RWPE1 (cell line): ENCODE measurements around the gene AKAP8.
A peak's percentile ranks its signal among the peaks of the same experiment; 100 is the strongest.

Source experiments
- CTCF ChIA-PET: fragments of 350-600 bp; sonication (Branson Sonifier 250); formaldehyde crosslinking; extraction: SDS; loops from one replicate; lab custom pipeline; 2021; lab: Yijun Ruan, JAX
- POLR2A ChIA-PET: fragments of 400-600 bp; formaldehyde crosslinking; extraction: SDS; loops from one replicate; lab custom pipeline; 2020; ENCODE audit warnings: antibody characterized with exemption; ENCODE audit not compliant: low non-redundant PET; lab: Yijun Ruan, JAX
- DNase-seq: peaks from one replicate; pipeline ENCODE4 v3.0.0; 2012; ENCODE audit warnings: low spot score
- H3K27ac ChIP-seq: fragments of 450-650 bp; 2 replicates; pipeline ENCODE4 v1.5.1; 2017
- TF ChIP-seq, protein P1 (sequence below): fragments of 450-650 bp; conservative IDR thresholded peaks from 2 replicates; pipeline ENCODE4 v1.5.1; 2017; ENCODE audit warnings: low read depth, mild to moderate bottlenecking

Gene AKAP8

DNA sequence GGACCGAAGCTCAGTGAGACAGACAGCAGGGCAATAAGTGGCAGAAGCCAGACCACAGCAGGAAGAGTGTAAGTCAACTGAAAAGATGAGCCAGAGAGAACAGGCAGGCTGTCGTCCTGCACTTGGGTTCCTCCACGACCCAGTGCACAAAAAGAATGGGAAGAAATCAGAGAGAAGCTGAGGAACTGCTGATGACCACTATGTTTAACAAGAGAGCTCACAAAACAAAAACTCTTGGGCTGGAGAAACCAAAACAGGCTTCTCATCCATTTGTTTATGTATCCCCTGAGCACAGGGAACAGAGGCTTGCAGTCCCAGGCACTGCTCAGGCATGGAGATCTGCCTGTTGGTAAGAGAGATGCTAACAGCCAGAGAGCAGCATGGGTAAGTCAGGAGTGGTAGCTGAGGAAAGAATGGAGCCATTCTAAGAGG lies 25.2 kb upstream of the AKAP8 start:
- H3K27ac ChIP-seq = no peak overlapping the region
- DNase-seq = no peak
- ChIA-PET POLR2A (interaction anchor here (1.2 kb wide), 1 partner anchor 14 kb away, joined by 3 read pairs; the partner anchor contains the start of gene AKAP8L), CTCF (interaction anchor here (0.5 kb wide), 1 partner anchor 391 kb away, joined by 5 read pairs; no protein-coding TSS in a partner anchor)
- TF ChIP-seq, protein P1, sequence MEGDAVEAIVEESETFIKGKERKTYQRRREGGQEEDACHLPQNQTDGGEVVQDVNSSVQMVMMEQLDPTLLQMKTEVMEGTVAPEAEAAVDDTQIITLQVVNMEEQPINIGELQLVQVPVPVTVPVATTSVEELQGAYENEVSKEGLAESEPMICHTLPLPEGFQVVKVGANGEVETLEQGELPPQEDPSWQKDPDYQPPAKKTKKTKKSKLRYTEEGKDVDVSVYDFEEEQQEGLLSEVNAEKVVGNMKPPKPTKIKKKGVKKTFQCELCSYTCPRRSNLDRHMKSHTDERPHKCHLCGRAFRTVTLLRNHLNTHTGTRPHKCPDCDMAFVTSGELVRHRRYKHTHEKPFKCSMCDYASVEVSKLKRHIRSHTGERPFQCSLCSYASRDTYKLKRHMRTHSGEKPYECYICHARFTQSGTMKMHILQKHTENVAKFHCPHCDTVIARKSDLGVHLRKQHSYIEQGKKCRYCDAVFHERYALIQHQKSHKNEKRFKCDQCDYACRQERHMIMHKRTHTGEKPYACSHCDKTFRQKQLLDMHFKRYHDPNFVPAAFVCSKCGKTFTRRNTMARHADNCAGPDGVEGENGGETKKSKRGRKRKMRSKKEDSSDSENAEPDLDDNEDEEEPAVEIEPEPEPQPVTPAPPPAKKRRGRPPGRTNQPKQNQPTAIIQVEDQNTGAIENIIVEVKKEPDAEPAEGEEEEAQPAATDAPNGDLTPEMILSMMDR = no peak

DNA sequence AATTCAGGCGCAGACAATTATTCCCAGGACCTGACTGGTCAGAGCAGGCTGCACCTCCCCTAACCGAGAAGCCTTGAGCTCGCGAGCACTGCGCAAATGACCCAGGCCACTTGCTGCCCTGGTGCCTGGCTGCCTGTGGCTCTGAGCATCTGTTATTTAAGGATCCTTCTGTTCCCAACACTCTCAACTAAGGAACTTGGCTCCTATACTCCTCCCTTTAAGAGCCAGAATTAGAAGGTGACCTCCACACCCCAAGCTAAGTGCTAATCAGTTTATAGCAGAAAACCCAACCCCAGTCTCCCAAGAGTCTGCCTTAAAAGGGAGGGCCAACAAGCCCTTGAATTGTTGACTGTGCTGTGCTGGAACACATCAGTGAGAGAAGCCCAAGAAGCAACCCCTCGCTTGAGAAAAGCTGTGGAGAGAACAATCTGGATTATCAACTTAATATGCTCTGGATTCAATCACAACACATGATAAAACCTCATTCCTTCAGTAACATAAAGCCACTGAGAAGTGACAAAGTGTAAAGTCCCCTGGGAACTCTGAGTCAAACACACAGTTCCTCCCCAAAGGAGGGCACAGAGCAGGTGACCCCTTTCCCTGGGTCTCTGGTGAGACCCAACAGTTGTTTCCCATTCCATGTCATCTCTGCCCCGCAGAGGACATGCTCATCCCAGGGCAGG lies 24.7 kb upstream of the AKAP8 start:
- CTCF ChIA-PET = no interaction called here
- no peak for DNase-seq
- POLR2A ChIA-PET = interaction anchor here (1.2 kb wide), 1 partner anchor 15 kb away, joined by 3 read pairs; the partner anchor contains the start of gene AKAP8L
- H3K27ac ChIP-seq = no peak overlapping the region; the same call in 1 of the 2 replicates
- TF ChIP-seq, protein P1 = no peak

DNA sequence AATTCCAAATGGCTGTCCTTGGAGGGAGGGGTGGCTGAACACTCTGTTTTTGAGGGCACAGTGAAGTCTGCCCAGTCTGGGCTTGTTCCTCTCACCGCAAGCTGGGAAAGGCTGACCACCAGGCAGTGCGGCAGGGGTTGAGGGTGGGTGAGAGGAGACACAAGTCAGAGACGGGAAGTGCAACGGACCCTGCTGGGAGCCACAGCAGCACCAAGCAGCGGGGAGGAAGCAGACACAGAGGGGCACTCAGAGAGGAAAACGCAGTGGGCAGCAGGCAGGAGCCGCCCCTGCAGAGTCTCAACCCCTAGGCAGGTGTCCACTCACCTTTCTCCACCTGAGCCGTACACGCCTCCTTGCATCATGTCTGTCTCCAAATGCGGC lies 23.6 kb upstream of the AKAP8 start:
- no peak for DNase-seq
- CTCF ChIA-PET = no interaction called here
- TF ChIP-seq, protein P1 = no peak
- peak overlapping the region; percentile 10; the same call in 1 of the 2 replicates for H3K27ac ChIP-seq
- POLR2A ChIA-PET = no interaction called here

DNA sequence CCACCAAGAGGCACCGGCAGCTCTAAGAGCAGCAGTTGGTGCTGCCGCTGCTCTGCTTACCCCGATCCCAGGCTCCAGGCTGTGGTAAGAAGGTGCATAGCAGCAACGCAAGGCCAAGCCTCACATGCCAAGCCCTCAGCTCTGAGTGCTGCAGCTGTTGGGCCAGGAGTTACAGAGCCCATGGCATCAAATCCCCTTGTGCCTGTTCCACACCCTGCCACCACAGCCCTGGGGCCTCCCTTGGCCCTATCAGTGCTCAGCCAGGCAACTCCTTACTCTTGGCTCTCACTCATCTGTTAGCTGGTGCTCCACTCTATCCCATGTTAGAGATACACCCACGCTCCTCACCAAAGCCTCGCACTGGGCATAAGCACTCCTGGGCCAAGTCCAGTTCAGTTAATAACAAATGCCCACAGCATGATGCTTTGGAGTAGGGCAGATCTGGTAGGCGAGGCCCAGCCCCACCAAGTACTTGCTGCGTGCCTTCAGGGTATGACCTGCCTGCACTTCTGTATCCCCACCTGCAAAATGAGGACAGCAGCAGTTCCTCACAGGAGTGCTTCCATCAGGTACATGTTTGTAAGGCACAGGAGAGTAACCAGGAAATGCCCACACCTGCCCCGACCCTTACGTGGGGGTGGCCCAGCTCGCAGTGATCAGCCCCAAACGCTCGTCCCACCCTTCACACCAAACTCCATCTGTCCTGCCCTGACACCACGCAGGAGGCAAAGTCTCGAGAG lies 23.0 kb upstream of the AKAP8 start:
- CTCF ChIA-PET = no interaction called here

DNA sequence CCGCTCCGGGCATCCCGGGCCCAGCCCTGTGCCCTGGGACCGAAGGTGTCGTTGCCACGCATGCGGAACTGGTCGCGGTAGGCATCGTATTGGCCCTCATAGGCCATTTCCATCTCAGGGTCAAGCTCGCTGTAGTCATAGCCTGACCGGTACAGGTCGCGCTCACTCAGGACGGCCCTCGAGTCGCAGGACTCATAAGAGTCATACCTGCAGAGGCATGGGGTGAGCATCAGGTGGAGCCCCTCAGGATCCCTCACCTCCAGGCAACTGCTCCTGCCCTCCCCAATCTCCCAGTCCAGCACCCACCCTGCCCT lies 21.8 kb upstream of the AKAP8 start:
- DNase-seq = no peak
- ChIA-PET POLR2A (no interaction called here), CTCF (no interaction called here)
- TF ChIP-seq, protein P1 = no peak
- H3K27ac ChIP-seq = no peak overlapping the region

More for the DNA sequence above, 23.0 kb upstream of the AKAP8 start:
- DNase-seq = no peak
- H3K27ac ChIP-seq = peak overlapping the region; percentile 10; the same call in 1 of the 2 replicates
- TF ChIP-seq, protein P1 = no peak
- POLR2A ChIA-PET = no interaction called here

DNA sequence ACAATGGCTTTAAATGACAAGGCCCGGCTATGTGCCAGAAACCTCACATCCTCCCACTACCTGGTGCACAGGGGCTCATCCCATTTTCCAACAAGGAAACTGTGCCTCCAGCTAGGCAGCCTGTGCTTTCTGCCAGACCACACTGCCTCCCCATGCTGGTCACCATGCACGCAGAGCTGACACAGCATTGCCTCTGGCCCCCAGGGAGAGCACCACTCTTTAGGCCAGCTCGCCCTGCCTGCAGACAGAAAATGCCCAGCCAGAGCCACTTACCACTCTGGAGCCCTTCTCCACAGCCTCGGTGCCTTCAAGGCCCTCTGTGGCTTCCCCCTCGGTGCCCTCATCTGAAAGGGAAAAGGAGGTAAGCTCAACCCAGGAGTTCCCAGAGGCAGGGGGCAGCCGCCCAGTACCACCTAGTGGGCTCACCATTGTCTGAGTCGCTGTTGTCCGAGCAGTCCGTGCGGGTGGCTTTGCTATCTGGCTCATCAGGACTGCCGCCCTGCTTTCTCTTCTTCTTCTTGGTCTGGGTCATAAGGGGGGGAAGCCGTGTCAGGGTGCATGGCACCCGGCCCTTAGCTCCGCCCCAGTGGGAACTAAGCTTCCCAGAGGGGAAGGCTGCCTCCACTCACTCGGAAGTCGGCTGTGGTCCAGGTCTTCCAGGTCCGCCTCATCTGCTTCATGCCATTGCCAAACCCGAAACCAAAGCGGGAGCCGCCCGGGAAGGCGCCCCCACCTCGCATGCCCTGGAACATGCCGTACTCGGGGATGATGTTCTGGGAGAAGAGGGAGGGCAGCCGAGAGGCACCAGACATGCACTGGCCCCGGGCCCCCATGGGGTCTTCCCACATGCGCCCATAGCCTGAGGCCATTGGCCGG lies 21.2 kb upstream of the AKAP8 start:
- POLR2A ChIA-PET = no interaction called here
- DNase-seq = no peak
- 0 out of 2 replicates have a peak overlapping the region, but pooled peaks have one; percentile 8 for H3K27ac ChIP-seq
- CTCF ChIA-PET = no interaction called here
- TF ChIP-seq, protein P1 = no peak
